Measurements from ENCODE around the gene ALOXE3.

ALOXE3 gene

GRCh38 chr17:8153525-8153956 is 35.2 kb upstream of the ALOXE3 start:
- no peak for TF ChIP-seq CTCF (IDR thresholded peaks at IDR 0.05; ENCODE audit: control insufficient read depth, extremely low read depth, insufficient read depth)
- no peak overlapping the region for H3K4me3 ChIP-seq (ENCODE audit: low read depth, low read length)
- DNase-seq (ENCODE audit: low read depth), result no peak

GRCh38 chr17:8153031-8153451 is 34.7 kb upstream of the ALOXE3 start:
- no peak for TF ChIP-seq CTCF (IDR thresholded peaks at IDR 0.05; ENCODE audit: control insufficient read depth, extremely low read depth, insufficient read depth)
- H3K4me3 ChIP-seq (ENCODE audit: low read depth, low read length), result 0 out of 2 replicates have a peak overlapping the region, but pooled peaks have one; percentile 66
- DNase-seq (ENCODE audit: low read depth), result no peak

GRCh38 chr17:8152112-8152775 is 33.9 kb upstream of the ALOXE3 start, which contains the start of gene PER1:
Gene PER1, minus strand, starts transcription at chr17:8152404. Its CDS starts 1,698 bp downstream, at chr17:8150706.
- TF ChIP-seq CTCF (IDR thresholded peaks at IDR 0.05; ENCODE audit: control insufficient read depth, extremely low read depth, insufficient read depth), result no peak
- peak within 1 kb of the TSS; percentile 66 for H3K4me3 ChIP-seq (ENCODE audit: low read depth, low read length)
- peak; percentile 67 for DNase-seq (ENCODE audit: low read depth)

GRCh38 chr17:8151641-8152111 is 33.4 kb upstream of the ALOXE3 start:
- peak; percentile 47 for DNase-seq (ENCODE audit: low read depth)
- peak overlapping the region; percentile 66 for H3K4me3 ChIP-seq (ENCODE audit: low read depth, low read length)
- TF ChIP-seq CTCF (IDR thresholded peaks at IDR 0.05; ENCODE audit: control insufficient read depth, extremely low read depth, insufficient read depth), result no peak

DNA sequence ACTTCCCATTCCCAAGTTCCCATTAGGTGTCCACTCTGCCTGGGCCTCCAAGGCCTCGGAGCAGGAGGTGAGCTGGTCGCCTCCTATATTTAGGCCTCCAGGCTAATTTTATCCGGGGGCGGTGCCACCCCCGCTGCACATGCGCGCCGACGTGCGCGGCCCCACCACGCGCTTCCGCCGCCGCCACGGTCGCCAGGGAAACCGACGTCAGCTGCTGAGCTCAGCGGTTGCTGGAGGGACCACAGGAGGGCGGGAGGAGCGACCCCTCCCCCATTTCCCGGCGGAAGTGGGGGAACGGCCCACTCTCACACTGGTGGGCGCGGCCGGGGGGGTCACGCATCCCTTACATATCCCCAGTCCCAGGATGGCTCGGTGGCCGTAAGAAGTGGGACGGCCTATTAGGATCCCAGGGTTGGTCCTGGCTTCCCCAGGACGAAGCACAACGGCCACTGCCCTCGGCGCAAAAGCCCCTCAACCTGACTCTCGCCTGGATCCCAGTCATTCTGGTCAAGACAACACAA is 32.9 kb upstream of the ALOXE3 start:
- no peak for DNase-seq (ENCODE audit: low read depth)
- H3K4me3 ChIP-seq (ENCODE audit: low read depth, low read length), result peak overlapping the region; percentile 66
- no peak for TF ChIP-seq CTCF (IDR thresholded peaks at IDR 0.05; ENCODE audit: control insufficient read depth, extremely low read depth, insufficient read depth)

GRCh38 chr17:8150194-8151119 is 32.1 kb upstream of the ALOXE3 start:
- DNase-seq (ENCODE audit: low read depth), result no peak
- H3K4me3 ChIP-seq (ENCODE audit: low read depth, low read length), result no peak overlapping the region
- no peak for TF ChIP-seq CTCF (IDR thresholded peaks at IDR 0.05; ENCODE audit: control insufficient read depth, extremely low read depth, insufficient read depth)

Measured in LNCaP clone FGC (cell line).